NCI-H524 (cell line): Measurements from ENCODE around the gene ANP32A.
"Not testable (repeated sequence)": the region's sequence is repeated elsewhere in the genome, so short reads cannot be mapped to it uniquely, and the experiment has no call there.

ENCODE experiments used
- DNase-seq, 2 experiments: peaks; one replicate each; lab custom pipeline; 2025; lab: John Stamatoyannopoulos, UW

ANP32A gene

GRCh38 chr15:68820295-68821189 lies at the start of gene ANP32A:
Gene ANP32A (minus strand): TSS chr15:68820895. CDS start chr15:68820751, 144 bp downstream.
- peak; percentile 90 to 97 for DNase-seq

- DNase-seq = peak; percentile 68 to 90
These were observed 47.6 kb upstream of the ANP32A start for GRCh38 chr15:68868296-68868695.

- DNase-seq = no peak
These were observed 41.7 kb upstream of the ANP32A start for GRCh38 chr15:68862415-68862814.

- not testable (repeated sequence) for DNase-seq
These were observed 38.0 kb upstream of the ANP32A start for GRCh38 chr15:68858666-68859065.

- not testable (repeated sequence) for DNase-seq
These were observed 36.7 kb upstream of the ANP32A start for GRCh38 chr15:68857443-68857842.

GRCh38 chr15:68852461-68852860 lies 31.8 kb upstream of the ANP32A start:
- DNase-seq = no peak

- DNase-seq = no peak
These were observed 31.3 kb upstream of the ANP32A start for GRCh38 chr15:68851971-68852370.

GRCh38 chr15:68849497-68849896 lies 28.8 kb upstream of the ANP32A start:
- DNase-seq = no peak

- DNase-seq = no peak
These were observed 26.2 kb upstream of the ANP32A start for GRCh38 chr15:68846851-68847439.

- no peak for DNase-seq
These were observed 24.3 kb upstream of the ANP32A start for GRCh38 chr15:68844856-68845550.

- peak; percentile 68 to 72 for DNase-seq
These were observed 23.0 kb upstream of the ANP32A start for GRCh38 chr15:68843425-68844311.

- no peak for DNase-seq
These were observed 22.3 kb upstream of the ANP32A start for GRCh38 chr15:68842958-68843357.

- DNase-seq = no peak
These were observed 13.7 kb upstream of the ANP32A start for GRCh38 chr15:68834346-68834745.

- DNase-seq = peak; percentile 21 to 47
These were observed 13.1 kb upstream of the ANP32A start for GRCh38 chr15:68833700-68834331.

GRCh38 chr15:68830141-68830785 lies 9.6 kb upstream of the ANP32A start:
- no peak for DNase-seq

- peak in 1 of 2 experiments; percentile 25 for DNase-seq
These were observed 8.4 kb upstream of the ANP32A start for GRCh38 chr15:68829068-68829467.

- DNase-seq = no peak
These were observed 2.9 kb upstream of the ANP32A start for GRCh38 chr15:68823561-68823960.

GRCh38 chr15:68822818-68823217 lies 2.1 kb upstream of the ANP32A start:
- peak; percentile 64 to 90 for DNase-seq

GRCh38 chr15:68821841-68822381 lies 1.2 kb upstream of the ANP32A start:
- peak in 1 of 2 experiments; percentile 62 for DNase-seq

GRCh38 chr15:68821190-68821840 lies 620 bp upstream of the ANP32A start:
- peak in 1 of 2 experiments; percentile 62 for DNase-seq
